Measurements from ENCODE around the gene ITGB7.

GRCh38 chr12:53187145-53187899 is 19.7 kb downstream of the ITGB7 start:
- TF ChIP-seq CTCF (IDR thresholded peaks at IDR 0.05) (no peak), EZH2phosphoT487 (IDR thresholded peaks at IDR 0.05; ENCODE audit: borderline replicate concordance, low read depth) (no peak), SMC3 (IDR thresholded peaks at IDR 0.05; ENCODE audit: low read depth, low read length) (no peak), RCOR1 (IDR thresholded peaks at IDR 0.05; ENCODE audit: low read length) (no peak; the same call in 1 of the 2 replicates), RAD21 (IDR thresholded peaks at IDR 0.05; ENCODE audit: low read length) (no peak), REST (IDR thresholded peaks at IDR 0.05; ENCODE audit: low read depth, low read length) (no peak), EP300 (IDR thresholded peaks at IDR 0.05; ENCODE audit: borderline replicate concordance in 1 of 2, low read depth in 1 of 2, low read length in 1 of 2) (no peak)
